ENCODE measurements around the gene PGM5. TPM values are rescaled to one million over a fixed set of nuclear protein-coding genes. Genes with fewer than 3 reads are reported as not detected.

PGM5 gene
- total and polyA plus RNA-seq, 2 of the 4 experiments (the other 2 are of a cell fraction), result 8.3 to 14.7 TPM

DNA sequence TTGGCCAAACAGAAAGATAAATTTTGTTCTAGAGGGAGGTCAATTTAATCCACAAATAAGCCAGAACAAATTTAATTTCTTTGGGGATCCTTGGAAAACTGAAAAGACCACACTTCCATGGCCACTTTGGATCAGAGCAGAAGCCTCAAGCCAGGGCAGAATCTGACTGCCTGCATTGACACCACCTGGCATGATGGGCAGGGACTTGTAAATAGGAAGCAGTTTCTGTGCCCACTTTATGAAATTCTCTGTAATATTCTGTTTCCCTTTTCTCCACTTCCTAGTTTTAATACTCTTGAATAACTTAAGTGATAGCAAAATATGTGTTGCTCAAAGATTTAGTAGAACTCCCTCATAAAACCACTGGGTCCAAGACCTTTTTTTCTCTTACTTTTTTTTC lies 191.0 kb downstream of the PGM5 start:
- H3K9ac ChIP-seq (ENCODE audit: low read depth, low read length), result no peak overlapping the region
- no peaks in the 10 kb centered on the region for H3K4me1 ChIP-seq (ENCODE audit: control insufficient read depth, insufficient read depth, low read length)
- no peak overlapping the region for H2BK20ac ChIP-seq (ENCODE audit: low read depth, low read length)
- TF ChIP-seq, protein P1, sequence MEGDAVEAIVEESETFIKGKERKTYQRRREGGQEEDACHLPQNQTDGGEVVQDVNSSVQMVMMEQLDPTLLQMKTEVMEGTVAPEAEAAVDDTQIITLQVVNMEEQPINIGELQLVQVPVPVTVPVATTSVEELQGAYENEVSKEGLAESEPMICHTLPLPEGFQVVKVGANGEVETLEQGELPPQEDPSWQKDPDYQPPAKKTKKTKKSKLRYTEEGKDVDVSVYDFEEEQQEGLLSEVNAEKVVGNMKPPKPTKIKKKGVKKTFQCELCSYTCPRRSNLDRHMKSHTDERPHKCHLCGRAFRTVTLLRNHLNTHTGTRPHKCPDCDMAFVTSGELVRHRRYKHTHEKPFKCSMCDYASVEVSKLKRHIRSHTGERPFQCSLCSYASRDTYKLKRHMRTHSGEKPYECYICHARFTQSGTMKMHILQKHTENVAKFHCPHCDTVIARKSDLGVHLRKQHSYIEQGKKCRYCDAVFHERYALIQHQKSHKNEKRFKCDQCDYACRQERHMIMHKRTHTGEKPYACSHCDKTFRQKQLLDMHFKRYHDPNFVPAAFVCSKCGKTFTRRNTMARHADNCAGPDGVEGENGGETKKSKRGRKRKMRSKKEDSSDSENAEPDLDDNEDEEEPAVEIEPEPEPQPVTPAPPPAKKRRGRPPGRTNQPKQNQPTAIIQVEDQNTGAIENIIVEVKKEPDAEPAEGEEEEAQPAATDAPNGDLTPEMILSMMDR (conservative IDR thresholded peaks at IDR 0.05; ENCODE audit: low read depth, low read length), result no peak
- TF ChIP-seq NFE2L2 (IDR thresholded peaks at IDR 0.05; ENCODE audit: low read depth, low read length), result no peak
- TF ChIP-seq BHLHE40 (IDR thresholded peaks at IDR 0.05; ENCODE audit: low read depth, low read length), result no peak
- no peak for TF ChIP-seq MXI1 (IDR thresholded peaks at IDR 0.05; ENCODE audit: borderline replicate concordance, low read depth, low read length)
- TF ChIP-seq POLR2A (IDR thresholded peaks at IDR 0.05; ENCODE audit: low read depth, low read length), result no peak
- no peak for TF ChIP-seq RFX5 (IDR thresholded peaks at IDR 0.05; ENCODE audit: low read depth, low read length)
- dilution Hi-C loops (cut with HindIII; ENCODE audit: low sequenced_read_pairs, unreplicated experiment), result no loop called here
- H4K8ac ChIP-seq (ENCODE audit: low read depth in 2 of 2, low read length in 2 of 2), result no peak overlapping the region
- no peak overlapping the region for H3K27ac ChIP-seq (ENCODE audit: insufficient read depth, low read length)
- H3K9me3 ChIP-seq (ENCODE audit: control insufficient read depth, insufficient read depth, low read length), result no peaks in the 10 kb centered on the region
- H3K79me1 ChIP-seq (ENCODE audit: low read depth in 1 of 2, low read length in 2 of 2), result no peaks in the 10 kb centered on the region
- no peak overlapping the region for H2BK120ac ChIP-seq (ENCODE audit: low read depth, low read length)
- H4K20me1 ChIP-seq (ENCODE audit: insufficient read depth, low read length), result no peaks in the 10 kb centered on the region
- no peak overlapping the region for H4K5ac ChIP-seq (ENCODE audit: low read depth, low read length)
- no peak overlapping the region for H3K23ac ChIP-seq (ENCODE audit: low read depth, low read length)
- in situ Hi-C loops (cut with MboI; ENCODE audit: low sequenced_read_pairs), result no loop called here
- H3K14ac ChIP-seq (replicated peaks; ENCODE audit: low read depth, low read length), result no peak overlapping the region
- H2BK5ac ChIP-seq (ENCODE audit: low read depth, low read length, poor library complexity, severe bottlenecking), result no peak overlapping the region
- H3K4ac ChIP-seq (ENCODE audit: low read depth, low read length), result no peak overlapping the region
- intact Hi-C loops (cut with micrococcal nuclease), result no loop called here
- H3K36me3 ChIP-seq (ENCODE audit: control insufficient read depth, insufficient read depth, low read length), result no peaks in the 10 kb centered on the region
- POLR2A ChIA-PET (ENCODE audit: unreplicated experiment), result no interaction called here
- H2BK15ac ChIP-seq (ENCODE audit: low read depth, low read length), result no peak overlapping the region
- H3K27me3 ChIP-seq (ENCODE audit: control insufficient read depth, insufficient read depth, low read length), result peaks cover 2% of the 10 kb centered on the region; the same call in 1 of the 2 replicates
- H3K4me3 ChIP-seq (ENCODE audit: insufficient read depth, low read depth, low read length), result no peak overlapping the region
- H3K18ac ChIP-seq (ENCODE audit: low read depth, low read length), result no peak overlapping the region
- no peak overlapping the region for H3K4me2 ChIP-seq (ENCODE audit: low read depth, low read length)
- no peak overlapping the region for H4K91ac ChIP-seq (ENCODE audit: insufficient read depth, low read depth, low read length)
- H2AK9ac ChIP-seq (replicated peaks; ENCODE audit: low read depth, low read length, poor library complexity), result no peak overlapping the region
- H3K56ac ChIP-seq (ENCODE audit: extremely low read depth, insufficient read depth, low read length), result no peak overlapping the region
- no peak overlapping the region for H2AFZ ChIP-seq (replicated peaks; ENCODE audit: low read length, poor library complexity)
- no peak overlapping the region for H2AK5ac ChIP-seq (ENCODE audit: low read depth, low read length)
- H3K9me1 ChIP-seq (ENCODE audit: insufficient read depth, low read length), result no peaks in the 10 kb centered on the region
- DNase-seq (no peak), ATAC-seq (ENCODE audit: low read depth) (no peak)
- BruUV-seq (replicated peaks), result no TSS peak
- CTCF ChIA-PET, result no interaction called here
